Mammary epithelial cell (primary cell): ENCODE results near the gene KIF5C.

Experiments
- CTCF ChIP-seq, 2 donors: IDR thresholded peaks in 1 of 2; conservative IDR thresholded peaks in 1 of 2; 2 replicates each; pipeline ENCODE4 v1.5.1; 2011 to 2012; ENCODE audit warnings: inconsistent platforms in 2 of 2, low read length in 2 of 2, mild to moderate bottlenecking in 2 of 2, control low read depth in 1 of 2, low read depth in 1 of 2; ENCODE audit not compliant: insufficient read depth in 1 of 2; ENCODE audit errors: extremely low read depth in 1 of 2
- EZH2 ChIP-seq: IDR thresholded peaks from 2 replicates; pipeline ENCODE4 v1.6.1; 2012; ENCODE audit warnings: low read length, inconsistent platforms, borderline replicate concordance

- no peak for TF ChIP-seq CTCF (conservative IDR thresholded peaks at IDR 0.05 in 1 of 2, IDR thresholded peaks at IDR 0.05 in 1 of 2; ENCODE audit: extremely low read depth in 1 of 2, insufficient read depth in 1 of 2, low read depth in 1 of 2, low read length in 2 of 2)
- no peak for TF ChIP-seq EZH2
These were observed 108.9 kb downstream of the KIF5C start for GRCh38 chr2:148983896-148984295.
